ENCODE data around the gene MLN.

GRCh38 chr6:33803571-33804053 lies at the start of gene MLN:
- TF ChIP-seq CTCF (IDR thresholded peaks at IDR 0.05): no peak
- TF ChIP-seq POLR2A (IDR thresholded peaks at IDR 0.05): no peak
- TF ChIP-seq POLR2AphosphoS5 (IDR thresholded peaks at IDR 0.05): no peak

All from transverse colon (tissue), 4 donors.